SK-N-SH (cell line): ENCODE results near the gene CLDN7. TPM values are rescaled to one million over a fixed set of nuclear protein-coding genes. Genes with fewer than 3 reads are reported as not detected.

ENCODE experiments used
- CTCF ChIA-PET: fragments of 300-600, 350-600 bp; formaldehyde crosslinking; extraction: SDS; loops from one replicate; lab custom pipeline; 2021; lab: Yijun Ruan, JAX
- POLR2A ChIA-PET: fragments of 350-600 bp; sonication (Branson Sonifier 250); formaldehyde crosslinking; extraction: SDS; loops from one replicate; lab custom pipeline; 2020; ENCODE audit warnings: antibody characterized with exemption, inconsistent platforms; lab: Yijun Ruan, JAX
- DNase-seq: peaks from one replicate; pipeline ENCODE4 v3.0.0; 2012
- H2AFZ ChIP-seq: fragments of 200-600 bp; sonication (generic); 2 replicates; pipeline ENCODE4 v1.8.1; 2016; ENCODE audit warnings: antibody characterized with exemption, mild to moderate bottlenecking, low read depth
- H3F3A ChIP-seq: fragments of 200-600 bp; sonication (generic); replicated peaks from 2 replicates; pipeline ENCODE3; 2016; ENCODE audit warnings: antibody characterized with exemption, mild to moderate bottlenecking; ENCODE audit not compliant: insufficient read depth
- H3K27ac ChIP-seq, 2 experiments: fragments of 200-500 bp in 1 of 2; fragments of 200-600 bp in 1 of 2; sonication (Bioruptor generic) in 1 of 2; sonication (generic), shearing (Covaris generic) in 1 of 2; 2 replicates each; pipeline versions ENCODE4 v1.5.1 to v1.6.1; 2014 to 2016; ENCODE audit warnings: low read depth in 2 of 2, inconsistent platforms in 1 of 2, low read length in 1 of 2, mild to moderate bottlenecking in 1 of 2, mixed read lengths in 1 of 2
- H3K27me3 ChIP-seq: fragments of 200-600 bp; sonication (generic), shearing (Covaris generic); 2 replicates; pipeline ENCODE4 v1.6.1; 2016; ENCODE audit warnings: mixed run types; ENCODE audit not compliant: insufficient read depth
- H3K36me3 ChIP-seq, 2 experiments: fragments of 200-500 bp in 1 of 2; fragments of 200-600 bp in 1 of 2; sonication (Bioruptor generic) in 1 of 2; sonication (generic) in 1 of 2; replicated peaks in 1 of 2; 2 replicates each; pipeline versions ENCODE3 to v1.5.1; 2014 to 2016; ENCODE audit warnings: low read length in 1 of 2, mild to moderate bottlenecking in 1 of 2; ENCODE audit not compliant: insufficient read depth in 2 of 2, control insufficient read depth in 1 of 2
- H3K4me1 ChIP-seq, 2 experiments: fragments of 200-500 bp in 1 of 2; fragments of 200-600 bp in 1 of 2; sonication (Bioruptor generic) in 1 of 2; sonication (generic), shearing (Covaris generic) in 1 of 2; 2 replicates each; pipeline versions ENCODE4 v1.5.1 to v1.6.1; 2014 to 2016; ENCODE audit warnings: low read depth in 1 of 2, low read length in 1 of 2, mixed run types in 1 of 2; ENCODE audit not compliant: insufficient read depth in 2 of 2, control insufficient read depth in 1 of 2
- H3K4me2 ChIP-seq: fragments of 200-600 bp; sonication (generic), shearing (Covaris generic); 2 replicates; pipeline ENCODE4 v1.6.1; 2017; ENCODE audit warnings: mixed run types
- H3K4me3 ChIP-seq, 2 experiments: fragments of 200-500 bp in 1 of 2; fragments of 200-600 bp in 1 of 2; sonication (Bioruptor generic) in 1 of 2; sonication (generic), shearing (Covaris generic) in 1 of 2; 2 replicates each; pipeline versions ENCODE4 v1.5.1 to v1.8.1; 2014 to 2016; ENCODE audit warnings: low read depth in 2 of 2, inconsistent platforms in 1 of 2, low read length in 1 of 2, mild to moderate bottlenecking in 1 of 2, mixed read lengths in 1 of 2, moderate library complexity in 1 of 2
- H3K79me2 ChIP-seq: fragments of 200-600 bp; sonication (generic); 2 replicates; pipeline ENCODE4 v1.8.1; 2017; ENCODE audit warnings: mild to moderate bottlenecking; ENCODE audit not compliant: insufficient read depth
- H3K9ac ChIP-seq: fragments of 200-600 bp; sonication (generic); 2 replicates; pipeline ENCODE4 v1.6.1; 2017; ENCODE audit warnings: mixed run types
- H3K9me2 ChIP-seq: fragments of 200-600 bp; sonication (generic); 2 replicates; pipeline ENCODE4 v1.6.1; 2017; ENCODE audit warnings: mixed run types
- H3K9me3 ChIP-seq: fragments of 200-600 bp; sonication (generic); 2 replicates; pipeline ENCODE4 v1.6.1; 2017; ENCODE audit warnings: mixed run types, mild to moderate bottlenecking, moderate library complexity
- H4K20me1 ChIP-seq: fragments of 200-600 bp; sonication (generic); 2 replicates; pipeline ENCODE4 v1.6.1; 2017; ENCODE audit warnings: mild to moderate bottlenecking, mixed run types; ENCODE audit not compliant: insufficient read depth
- CTCF ChIP-seq: fragments of 200-600 bp; sonication (generic); IDR thresholded peaks from 2 replicates; pipeline ENCODE4 v1.6.1; 2017; ENCODE audit warnings: antibody characterized with exemption, mild to moderate bottlenecking, moderate library complexity
- EZH2phosphoT487 ChIP-seq: fragments of 200-600 bp; sonication (generic); IDR thresholded peaks from 2 replicates; pipeline ENCODE4 v1.6.1; 2017; ENCODE audit warnings: low read depth, mixed run types, mild to moderate bottlenecking, antibody characterized with exemption, moderate library complexity, borderline replicate concordance
- FOXM1 ChIP-seq: IDR thresholded peaks from 2 replicates; pipeline ENCODE4 v1.4.0; 2012; ENCODE audit warnings: low read depth, mild to moderate bottlenecking
- GABPA ChIP-seq: IDR thresholded peaks from 2 replicates; pipeline ENCODE4 v1.4.0; 2012; ENCODE audit warnings: low read depth, mild to moderate bottlenecking
- GATA2 ChIP-seq: sonication (generic); formaldehyde crosslinking; IDR thresholded peaks from 2 replicates; pipeline ENCODE4 v1.5.0; 2020; ENCODE audit warnings: mild to moderate bottlenecking, missing genetic modification reagents
- IRF3 ChIP-seq: fragments of 150-350 bp; IDR thresholded peaks from 2 replicates; pipeline ENCODE4 v1.6.1; 2016; ENCODE audit warnings: mild to moderate bottlenecking, low read depth, low read length
- JUND ChIP-seq: IDR thresholded peaks from 2 replicates; pipeline ENCODE4 v1.4.0; 2012
- MEF2A ChIP-seq: IDR thresholded peaks from 2 replicates; pipeline ENCODE4 v1.4.0; 2012; ENCODE audit warnings: low read depth, borderline replicate concordance
- MXI1 ChIP-seq: IDR thresholded peaks from 2 replicates; pipeline ENCODE4 v1.6.1; 2012; ENCODE audit warnings: mild to moderate bottlenecking, low read depth, low read length, improper control_type of control experiment
- NFIC ChIP-seq: IDR thresholded peaks from 2 replicates; pipeline ENCODE4 v1.4.0; 2012; ENCODE audit warnings: borderline replicate concordance
- NRF1 ChIP-seq: IDR thresholded peaks from 2 replicates; pipeline ENCODE4 v1.6.1; 2012; ENCODE audit warnings: low read depth, mild to moderate bottlenecking, low read length
- PBX3 ChIP-seq: IDR thresholded peaks from 2 replicates; pipeline ENCODE4; 2012
- REST ChIP-seq: IDR thresholded peaks from 2 replicates; pipeline ENCODE4 v1.6.1; 2012; ENCODE audit warnings: mild to moderate bottlenecking, low read depth, low read length, moderate library complexity
- SIN3A ChIP-seq: IDR thresholded peaks from 2 replicates; pipeline ENCODE4 v1.6.1; 2012; ENCODE audit warnings: low read depth, mild to moderate bottlenecking, low read length, moderate library complexity, borderline replicate concordance
- SMC3 ChIP-seq: IDR thresholded peaks from 2 replicates; pipeline ENCODE4 v1.6.1; 2012; ENCODE audit warnings: low read depth, low read length, improper control_type of control experiment
- USF2 ChIP-seq: fragments of 150-350 bp; IDR thresholded peaks from 2 replicates; pipeline ENCODE4 v1.6.1; 2017; ENCODE audit warnings: antibody characterized with exemption, low read length, low read depth, borderline replicate concordance
- YY1 ChIP-seq: IDR thresholded peaks from 2 replicates; pipeline ENCODE4 v1.4.0; 2012; ENCODE audit warnings: low read depth, mild to moderate bottlenecking
- WGBS: methylation state at CpG from one replicate; pipeline ENCODE4 v1.1.6; 2017; ENCODE audit warnings: low lambda C conversion rate; 5-methylcytosine and 5-hydroxymethylcytosine counted together
- polyA plus RNA-seq, 3 experiments: library from polyadenylated mRNA; depleted of rRNA; stranded (reverse); fragments of >200 nt; gene quantifications; 2 replicates each; pipeline ENCODE4 v1.2.3, GENCODE V29; 2012

CLDN7 gene
- polyA plus RNA-seq, 1 of the 3 experiments (the other 2 are of a cell fraction) = 5.0 TPM

- Histone ChIP-seq H4K20me1 (no peaks in the 10 kb centered on the region), H3K4me1 (peaks cover 6 to 18% of the 10 kb centered on the region in 2 experiments; a peak in 2 of 4 replicates), H3K36me3 (no peaks in the 10 kb centered on the region), H3K9me2 (no peaks in the 10 kb centered on the region), H3K9ac (no peak overlapping the region), H3K27me3 (peaks cover 6% of the 10 kb centered on the region; the same call in 1 of the 2 replicates), H3K4me3 (no peak overlapping the region), H3F3A (peaks cover 15% of the 10 kb centered on the region), H3K27ac (no peak overlapping the region), H3K9me3 (no peaks in the 10 kb centered on the region), H2AFZ (no peak overlapping the region), H3K4me2 (no peak overlapping the region), H3K79me2 (no peaks in the 10 kb centered on the region)
- ChIA-PET POLR2A (no interaction called here), CTCF (interaction anchor here (1.6 to 8.8 kb wide), 3 partner anchors 9 to 40 kb away, joined by 4 to 169 read pairs (median 34); no protein-coding TSS in a partner anchor)
- peak; percentile 15 for DNase-seq
- 86% methylated on average over 16 of the region's 18 CpGs for WGBS
- TF ChIP-seq MEF2A = no peak
- no peak for TF ChIP-seq CTCF
- no peak for TF ChIP-seq PBX3
- no peak for TF ChIP-seq NFIC
- no peak for TF ChIP-seq SMC3
- TF ChIP-seq EZH2phosphoT487 = no peak
- TF ChIP-seq SIN3A = no peak
- TF ChIP-seq NRF1 = no peak
- no peak for TF ChIP-seq REST
- no peak for TF ChIP-seq USF2
- TF ChIP-seq IRF3 = no peak
- no peak for TF ChIP-seq GABPA
- no peak for TF ChIP-seq GATA2 (CRISPR knock-in tag)
- no peak for TF ChIP-seq JUND
- no peak for TF ChIP-seq FOXM1
- TF ChIP-seq MXI1 = no peak
- TF ChIP-seq YY1 = no peak
Observed at GRCh38 chr17:7283471-7284216, 21.4 kb upstream of the CLDN7 start.
